ENCODE data around the gene PCDH15.

PCDH15 gene

DNA sequence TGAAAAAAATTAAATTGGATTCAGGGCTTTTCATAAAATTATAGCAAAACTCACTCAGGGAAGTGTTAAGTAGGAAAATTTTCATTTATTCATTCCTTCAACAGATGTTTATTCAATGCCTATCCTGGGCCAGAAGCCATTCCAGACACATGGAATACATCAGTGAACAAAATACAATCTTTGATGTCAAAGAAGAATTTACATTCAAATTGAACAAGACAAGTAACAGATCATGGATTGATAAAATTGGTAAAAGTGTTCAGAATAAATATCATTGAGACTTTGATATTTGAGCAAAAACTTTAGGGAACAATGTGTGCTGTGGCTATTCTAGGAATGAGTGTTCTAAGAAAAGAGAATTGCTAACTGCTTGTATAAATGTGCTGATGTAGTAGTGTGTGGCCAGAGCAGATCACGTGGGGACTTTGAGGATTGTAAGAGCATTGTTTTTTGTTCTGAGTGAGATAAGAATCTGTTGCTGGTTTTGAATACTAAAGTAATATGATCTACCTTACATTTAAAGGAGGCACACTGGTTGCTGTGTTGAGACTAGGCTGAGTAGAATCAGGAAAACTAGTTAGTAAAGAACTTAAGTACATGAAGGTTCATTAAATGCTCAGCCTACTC, 957.2 kb downstream of the PCDH15 start:
- Histone ChIP-seq H3K4me2 (ENCODE audit: low read depth, low read length, poor library complexity, severe bottlenecking) (no peak overlapping the region), H3K27ac (ENCODE audit: low read depth, low read length) (no peak overlapping the region), H3K9ac (ENCODE audit: low read length) (no peak overlapping the region), H3K9me2 (replicated peaks; ENCODE audit: insufficient read depth, low read length) (no peaks in the 10 kb centered on the region), H3F3A (ENCODE audit: insufficient read depth) (no peaks in the 10 kb centered on the region), H4K20me1 (ENCODE audit: low read depth, low read length) (no peaks in the 10 kb centered on the region), H3K9me3 (ENCODE audit: insufficient read depth, low read length) (no peaks in the 10 kb centered on the region), H3K36me3 (ENCODE audit: low read length) (no peaks in the 10 kb centered on the region), H3K27me3 (ENCODE audit: low read length) (no peaks in the 10 kb centered on the region), H2AFZ (ENCODE audit: low read depth, low read length, severe bottlenecking) (no peak overlapping the region), H3K79me2 (ENCODE audit: insufficient read depth, low read length) (no peaks in the 10 kb centered on the region), H3K4me3 (ENCODE audit: insufficient read depth, low read length, poor library complexity, severe bottlenecking) (no peak overlapping the region)
- no peak for TF ChIP-seq EZH2phosphoT487 (conservative IDR thresholded peaks at IDR 0.05; ENCODE audit: low read length)
- TF ChIP-seq, protein P1, sequence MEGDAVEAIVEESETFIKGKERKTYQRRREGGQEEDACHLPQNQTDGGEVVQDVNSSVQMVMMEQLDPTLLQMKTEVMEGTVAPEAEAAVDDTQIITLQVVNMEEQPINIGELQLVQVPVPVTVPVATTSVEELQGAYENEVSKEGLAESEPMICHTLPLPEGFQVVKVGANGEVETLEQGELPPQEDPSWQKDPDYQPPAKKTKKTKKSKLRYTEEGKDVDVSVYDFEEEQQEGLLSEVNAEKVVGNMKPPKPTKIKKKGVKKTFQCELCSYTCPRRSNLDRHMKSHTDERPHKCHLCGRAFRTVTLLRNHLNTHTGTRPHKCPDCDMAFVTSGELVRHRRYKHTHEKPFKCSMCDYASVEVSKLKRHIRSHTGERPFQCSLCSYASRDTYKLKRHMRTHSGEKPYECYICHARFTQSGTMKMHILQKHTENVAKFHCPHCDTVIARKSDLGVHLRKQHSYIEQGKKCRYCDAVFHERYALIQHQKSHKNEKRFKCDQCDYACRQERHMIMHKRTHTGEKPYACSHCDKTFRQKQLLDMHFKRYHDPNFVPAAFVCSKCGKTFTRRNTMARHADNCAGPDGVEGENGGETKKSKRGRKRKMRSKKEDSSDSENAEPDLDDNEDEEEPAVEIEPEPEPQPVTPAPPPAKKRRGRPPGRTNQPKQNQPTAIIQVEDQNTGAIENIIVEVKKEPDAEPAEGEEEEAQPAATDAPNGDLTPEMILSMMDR (IDR thresholded peaks at IDR 0.05; ENCODE audit: insufficient read depth, low read length, poor library complexity, severe bottlenecking): no peak

DNA sequence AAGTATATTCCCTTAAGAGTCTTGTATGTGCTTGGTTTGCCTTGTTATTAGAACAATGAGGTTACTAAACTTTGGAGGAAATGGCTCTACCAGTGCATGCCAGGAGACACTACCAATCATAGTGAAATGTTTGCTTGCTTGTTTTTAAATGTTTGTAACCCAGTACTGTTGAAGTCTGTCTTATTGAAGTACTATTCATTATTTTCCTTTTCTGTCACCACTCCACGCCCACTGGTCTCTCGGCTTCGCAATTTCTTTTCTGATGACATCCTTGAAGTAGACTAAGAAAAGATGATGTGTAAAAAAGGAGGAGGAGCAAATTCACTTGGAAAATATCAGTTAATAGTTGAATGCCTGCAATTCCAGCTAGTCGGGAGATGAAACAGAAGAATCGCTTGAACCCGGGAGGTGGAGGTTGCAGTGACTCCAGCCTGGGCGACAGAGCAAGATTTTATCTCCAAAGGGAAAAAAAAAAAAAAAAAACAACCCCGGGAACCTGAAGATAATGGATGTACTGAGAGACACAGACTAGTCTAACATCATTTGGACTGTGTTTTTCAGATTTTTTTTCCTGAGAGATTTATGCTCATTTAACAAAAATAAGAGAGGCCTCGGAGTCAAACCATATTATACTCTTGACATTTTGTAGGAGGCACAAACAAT, 959.4 kb downstream of the PCDH15 start:
- no peaks in the 10 kb centered on the region for H3K9me2 ChIP-seq (replicated peaks; ENCODE audit: insufficient read depth, low read length)
- H3K79me2 ChIP-seq (ENCODE audit: insufficient read depth, low read length): no peaks in the 10 kb centered on the region
- H4K20me1 ChIP-seq (ENCODE audit: low read depth, low read length): no peaks in the 10 kb centered on the region
- H2AFZ ChIP-seq (ENCODE audit: low read depth, low read length, severe bottlenecking): no peak overlapping the region
- no peak overlapping the region for H3K4me3 ChIP-seq (ENCODE audit: insufficient read depth, low read length, poor library complexity, severe bottlenecking)
- no peak for TF ChIP-seq EZH2phosphoT487 (conservative IDR thresholded peaks at IDR 0.05; ENCODE audit: low read length)
- TF ChIP-seq, protein P1 (IDR thresholded peaks at IDR 0.05; ENCODE audit: insufficient read depth, low read length, poor library complexity, severe bottlenecking): no peak
- no peaks in the 10 kb centered on the region for H3F3A ChIP-seq (ENCODE audit: insufficient read depth)
- no peaks in the 10 kb centered on the region for H3K36me3 ChIP-seq (ENCODE audit: low read length)
- H3K9me3 ChIP-seq (ENCODE audit: insufficient read depth, low read length): no peaks in the 10 kb centered on the region
- H3K27me3 ChIP-seq (ENCODE audit: low read length): no peaks in the 10 kb centered on the region
- no peak overlapping the region for H3K27ac ChIP-seq (ENCODE audit: low read depth, low read length)
- H3K4me2 ChIP-seq (ENCODE audit: low read depth, low read length, poor library complexity, severe bottlenecking): no peak overlapping the region
- H3K9ac ChIP-seq (ENCODE audit: low read length): no peak overlapping the region

DNA sequence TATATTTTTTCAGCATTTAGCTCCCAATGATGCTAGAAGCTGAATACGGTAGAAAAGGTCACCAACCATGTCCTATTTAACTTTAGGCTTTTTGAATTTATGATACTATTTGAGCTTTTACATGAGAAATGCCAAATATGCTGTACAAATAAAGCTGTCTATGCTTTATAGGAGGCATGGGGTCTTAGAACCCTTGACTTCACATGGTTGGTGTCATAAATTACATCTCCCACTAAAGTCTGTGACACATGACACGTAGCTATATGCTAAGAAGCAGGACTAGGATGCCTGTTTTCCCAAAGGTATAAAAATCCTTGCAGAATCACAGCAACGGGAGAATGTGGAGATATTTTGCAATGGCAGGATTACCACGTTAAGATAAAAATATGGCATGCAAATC, 960.4 kb downstream of the PCDH15 start:
- Histone ChIP-seq H3K9me3 (ENCODE audit: insufficient read depth, low read length) (no peaks in the 10 kb centered on the region), H3K9me2 (replicated peaks; ENCODE audit: insufficient read depth, low read length) (no peaks in the 10 kb centered on the region), H3K36me3 (ENCODE audit: low read length) (no peaks in the 10 kb centered on the region), H3K9ac (ENCODE audit: low read length) (no peak overlapping the region), H3K27me3 (ENCODE audit: low read length) (no peaks in the 10 kb centered on the region), H3K27ac (ENCODE audit: low read depth, low read length) (no peak overlapping the region), H3K4me2 (ENCODE audit: low read depth, low read length, poor library complexity, severe bottlenecking) (no peak overlapping the region), H3F3A (ENCODE audit: insufficient read depth) (no peaks in the 10 kb centered on the region), H3K79me2 (ENCODE audit: insufficient read depth, low read length) (no peaks in the 10 kb centered on the region), H2AFZ (ENCODE audit: low read depth, low read length, severe bottlenecking) (no peak overlapping the region), H3K4me3 (ENCODE audit: insufficient read depth, low read length, poor library complexity, severe bottlenecking) (no peak overlapping the region), H4K20me1 (ENCODE audit: low read depth, low read length) (no peaks in the 10 kb centered on the region)
- no peak for TF ChIP-seq EZH2phosphoT487 (conservative IDR thresholded peaks at IDR 0.05; ENCODE audit: low read length)
- TF ChIP-seq, protein P1 (IDR thresholded peaks at IDR 0.05; ENCODE audit: insufficient read depth, low read length, poor library complexity, severe bottlenecking): no peak
